ENCODE data around the gene GZMM. TPM values are rescaled to one million over a fixed set of nuclear protein-coding genes. Genes with fewer than 3 reads are reported as not detected.

Gene GZMM
- polyA plus RNA-seq (2013, experiment 1 of 2; ENCODE audit: insufficient read length), result 0.18 TPM
- 0.12 TPM for polyA plus RNA-seq (2013, experiment 2 of 2; ENCODE audit: insufficient read length)

DNA sequence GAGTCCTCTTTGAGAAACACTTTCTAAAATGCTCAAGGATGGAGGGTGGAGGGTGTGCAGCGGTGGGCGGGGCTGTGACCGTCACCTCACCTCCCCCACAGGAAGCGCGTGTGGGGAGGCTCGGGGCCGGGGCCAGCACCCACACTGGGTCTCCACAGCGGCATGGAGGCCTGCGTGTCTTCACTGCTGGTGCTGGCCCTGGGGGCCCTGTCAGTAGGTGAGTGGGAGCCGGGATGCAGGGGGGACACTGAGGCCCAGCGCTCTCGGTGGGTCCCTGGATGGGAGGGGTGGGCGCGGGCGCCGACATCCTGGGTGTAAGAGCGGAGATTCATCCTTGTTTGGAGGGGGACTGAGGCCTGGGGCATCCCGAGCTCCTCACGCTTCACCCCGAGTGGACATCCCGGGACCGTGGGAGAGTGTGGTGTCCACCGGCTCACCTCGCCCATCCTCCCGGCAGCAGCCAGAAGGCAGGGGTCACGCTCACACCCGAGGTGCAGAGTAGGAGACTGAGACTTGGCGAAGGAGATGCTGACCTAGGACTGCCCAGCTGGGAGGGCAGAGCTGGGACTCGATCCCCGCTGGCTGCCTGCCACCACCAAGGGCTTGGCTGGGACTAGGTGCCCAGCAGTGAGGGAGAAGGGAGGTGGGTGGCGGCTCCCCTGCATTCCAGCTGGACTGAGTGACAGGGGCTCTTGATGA is at the start of gene GZMM:
GZMM (plus strand) TSS at position 144 of the 699 bp plus-strand sequence; CDS start at position 163, 19 bp downstream.
- no peak for DNase-seq

DNA sequence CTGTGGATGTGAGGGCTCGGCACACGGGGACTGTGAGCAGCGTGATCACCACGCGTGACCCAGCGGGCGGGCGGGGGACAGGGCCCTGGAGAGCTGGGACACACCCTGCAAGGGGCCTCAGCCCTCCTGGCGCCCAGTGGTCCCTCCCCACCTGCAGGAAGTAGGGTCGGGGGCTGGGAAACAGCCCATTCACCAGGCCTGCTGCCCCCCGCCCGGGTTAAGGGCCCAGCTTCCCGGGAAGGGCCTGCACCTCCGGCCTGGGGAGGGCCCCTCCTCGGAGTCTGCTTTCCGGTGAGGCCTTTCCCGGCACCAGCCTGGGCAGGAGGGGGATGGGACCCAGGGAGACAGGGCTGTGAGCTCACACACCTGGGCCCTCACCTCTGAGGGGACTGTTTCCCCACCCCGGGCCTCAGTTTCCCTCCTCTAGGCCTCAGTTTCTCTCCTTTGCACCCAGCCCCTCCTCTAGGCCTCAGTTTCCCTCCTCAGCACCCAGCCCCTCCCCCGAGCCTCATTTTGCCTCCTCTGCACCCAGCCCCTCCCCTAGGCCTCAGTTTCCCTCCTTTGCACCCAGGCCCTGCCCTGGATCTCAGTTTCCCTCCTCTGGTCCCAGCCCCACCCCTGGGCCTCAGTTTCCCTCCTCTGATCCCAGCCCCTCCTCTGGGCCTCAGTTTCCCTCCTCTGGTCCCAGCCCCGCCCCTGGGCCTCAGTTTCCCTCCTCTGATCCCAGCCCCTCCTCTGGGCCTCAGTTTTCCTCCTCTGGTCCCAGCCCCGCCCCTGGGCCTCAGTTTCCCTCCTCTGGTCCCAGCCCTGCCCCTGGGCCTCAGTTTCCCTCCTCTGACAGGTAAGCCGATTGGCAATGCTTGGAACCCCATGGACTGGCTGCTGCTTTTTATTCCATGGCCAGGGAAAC is 49.4 kb upstream of the GZMM start:
- no peak for DNase-seq

DNA sequence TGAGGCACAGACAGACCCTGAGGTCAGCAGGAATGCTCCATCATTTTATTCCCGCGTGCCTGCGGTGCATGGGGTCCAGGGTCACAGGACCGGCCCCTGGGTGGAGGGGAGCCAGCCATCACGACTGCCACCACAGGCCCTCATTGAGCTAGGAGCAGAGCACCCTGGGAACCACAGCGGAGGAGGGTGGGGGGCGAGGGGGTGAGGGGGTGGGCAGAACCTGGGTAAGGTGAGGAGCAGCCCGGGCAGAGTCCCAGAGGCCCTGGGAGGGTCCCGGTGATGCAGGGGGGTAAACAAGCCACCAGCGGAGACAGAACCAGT is 48.8 kb upstream of the GZMM start:
- no peak for DNase-seq

DNA sequence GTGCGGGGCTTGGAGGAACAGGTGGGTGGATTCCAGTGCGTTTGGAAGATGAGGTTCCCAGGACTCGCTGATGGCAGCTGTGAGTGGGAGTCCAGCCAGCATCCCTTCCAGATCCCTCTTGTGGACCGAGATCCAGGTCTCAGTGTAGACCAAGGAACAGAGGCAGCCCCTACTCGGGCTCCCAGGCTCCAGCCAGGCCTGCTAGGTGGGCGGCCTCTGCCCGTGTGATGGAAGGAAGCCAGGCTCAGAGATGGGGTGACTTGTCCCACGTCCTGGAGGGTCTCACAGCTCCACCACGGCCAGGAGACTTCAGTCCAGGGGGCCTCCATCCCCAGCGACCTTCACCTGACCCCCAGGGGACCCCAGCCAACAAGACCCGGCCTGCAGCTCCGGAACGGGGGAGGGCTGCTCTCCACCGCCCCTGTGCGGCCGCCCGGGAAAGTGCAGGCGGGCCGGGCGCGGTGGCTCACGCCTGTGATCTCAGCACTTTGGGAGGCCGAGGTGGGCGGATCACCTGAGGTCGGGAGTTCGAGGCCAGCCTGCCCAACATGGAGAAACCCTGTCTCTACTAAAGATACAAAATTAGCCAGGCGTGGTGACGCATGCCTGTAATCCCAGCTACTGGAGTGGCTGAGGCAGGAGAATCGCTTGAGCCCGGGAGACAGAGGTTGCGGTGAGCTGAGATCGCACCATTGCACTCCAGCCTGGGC is 48.3 kb upstream of the GZMM start:
- peak; percentile 31 for DNase-seq

DNA sequence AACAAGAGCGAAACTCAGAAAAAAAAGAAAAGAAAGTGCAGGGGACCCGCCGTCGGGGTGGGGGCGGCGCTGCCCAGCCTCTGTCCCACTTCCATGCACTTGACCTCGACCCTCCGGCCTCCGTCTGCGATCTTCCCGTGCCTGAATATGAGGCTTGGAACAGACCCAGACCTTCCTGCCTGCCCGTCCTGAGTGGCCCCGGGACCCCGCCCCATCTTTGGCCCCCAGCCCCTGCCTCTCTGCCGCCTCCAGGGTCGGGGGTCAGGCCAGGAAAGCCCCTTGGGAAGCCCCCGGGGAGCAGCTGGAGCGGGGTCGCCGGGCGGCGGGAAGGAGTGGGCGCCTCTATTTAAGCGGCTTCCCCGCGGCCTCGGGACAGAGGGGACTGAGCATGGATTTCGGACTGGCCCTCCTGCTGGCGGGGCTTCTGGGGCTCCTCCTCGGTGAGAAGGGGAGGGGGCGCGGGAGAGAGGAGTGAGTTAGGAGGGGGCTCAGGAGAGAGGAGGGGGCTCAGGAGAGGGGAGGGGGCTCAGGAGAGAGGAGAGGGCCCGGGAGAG is 47.7 kb upstream of the GZMM start, which contains the start of gene MADCAM1:
MADCAM1 (plus strand) TSS at position 375 of the 554 bp plus-strand sequence; CDS start at position 389, 14 bp downstream.
- DNase-seq, result no peak

DNA sequence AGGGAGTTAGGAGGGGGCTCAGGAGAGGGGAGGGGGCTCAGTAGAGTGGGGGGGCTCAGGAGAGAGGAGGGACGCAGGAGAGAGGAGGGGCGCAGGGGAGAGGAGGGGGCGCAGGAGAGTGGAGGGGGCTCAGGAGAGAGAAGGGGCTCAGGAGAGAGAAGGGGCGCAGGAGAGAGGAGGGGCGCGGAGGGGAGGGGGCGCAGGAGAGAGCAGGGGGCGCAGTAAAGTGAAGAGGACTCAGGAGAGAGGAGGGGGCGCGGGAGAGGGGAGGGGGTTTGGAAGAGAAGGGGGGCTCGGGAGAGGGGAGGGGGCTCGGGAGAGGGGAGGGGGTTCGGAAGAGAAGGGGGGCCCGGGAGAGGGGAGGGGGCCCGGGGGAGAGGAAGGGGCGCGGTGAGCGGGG is 46.9 kb upstream of the GZMM start:
- no peak for DNase-seq

DNA sequence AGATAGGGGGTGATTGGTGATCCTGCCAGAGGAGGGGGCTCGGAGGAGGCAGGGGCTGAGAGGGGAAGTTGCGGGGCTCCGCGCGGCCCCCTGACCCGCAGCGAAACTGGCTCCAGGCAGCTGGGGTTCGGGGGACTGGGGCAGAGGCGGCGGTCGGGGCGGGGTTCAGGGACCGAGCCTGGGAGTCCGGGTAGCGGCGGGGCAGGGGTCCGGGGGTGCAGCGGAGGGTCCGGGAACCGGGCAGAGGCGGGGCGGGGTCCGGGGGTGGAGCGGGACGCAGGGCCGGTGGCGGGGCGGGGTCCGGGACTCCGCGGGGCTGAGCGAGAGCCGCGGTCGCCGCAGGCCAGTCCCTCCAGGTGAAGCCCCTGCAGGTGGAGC is 46.4 kb upstream of the GZMM start:
- no peak for DNase-seq

DNA sequence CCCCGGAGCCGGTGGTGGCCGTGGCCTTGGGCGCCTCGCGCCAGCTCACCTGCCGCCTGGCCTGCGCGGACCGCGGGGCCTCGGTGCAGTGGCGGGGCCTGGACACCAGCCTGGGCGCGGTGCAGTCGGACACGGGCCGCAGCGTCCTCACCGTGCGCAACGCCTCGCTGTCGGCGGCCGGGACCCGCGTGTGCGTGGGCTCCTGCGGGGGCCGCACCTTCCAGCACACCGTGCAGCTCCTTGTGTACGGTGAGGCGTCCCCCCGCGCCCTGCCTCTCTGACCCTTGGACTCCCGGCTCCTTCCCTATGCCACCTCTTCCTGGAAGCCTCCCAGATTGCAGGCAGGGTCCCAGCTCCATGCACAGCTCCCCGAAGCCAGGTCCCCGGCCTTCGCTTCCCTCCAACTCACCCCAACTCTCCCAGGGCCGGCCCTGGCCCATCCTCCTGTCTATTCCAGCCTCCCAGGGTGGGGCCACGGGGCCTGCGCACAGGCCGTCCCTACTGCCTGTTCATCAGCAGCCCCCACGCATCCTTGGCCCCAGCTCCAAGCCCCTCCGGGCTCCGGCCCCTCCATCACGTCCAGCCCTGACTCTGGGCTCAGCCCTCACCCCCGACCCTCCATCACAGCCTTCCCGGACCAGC is 45.9 kb upstream of the GZMM start:
- DNase-seq, result no peak

DNA sequence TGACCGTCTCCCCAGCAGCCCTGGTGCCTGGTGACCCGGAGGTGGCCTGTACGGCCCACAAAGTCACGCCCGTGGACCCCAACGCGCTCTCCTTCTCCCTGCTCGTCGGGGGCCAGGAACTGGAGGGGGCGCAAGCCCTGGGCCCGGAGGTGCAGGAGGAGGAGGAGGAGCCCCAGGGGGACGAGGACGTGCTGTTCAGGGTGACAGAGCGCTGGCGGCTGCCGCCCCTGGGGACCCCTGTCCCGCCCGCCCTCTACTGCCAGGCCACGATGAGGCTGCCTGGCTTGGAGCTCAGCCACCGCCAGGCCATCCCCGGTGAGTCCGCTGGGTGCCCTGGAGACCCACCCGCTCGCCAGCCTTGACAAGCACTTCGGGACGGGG is 45.4 kb upstream of the GZMM start:
- DNase-seq, result no peak

DNA sequence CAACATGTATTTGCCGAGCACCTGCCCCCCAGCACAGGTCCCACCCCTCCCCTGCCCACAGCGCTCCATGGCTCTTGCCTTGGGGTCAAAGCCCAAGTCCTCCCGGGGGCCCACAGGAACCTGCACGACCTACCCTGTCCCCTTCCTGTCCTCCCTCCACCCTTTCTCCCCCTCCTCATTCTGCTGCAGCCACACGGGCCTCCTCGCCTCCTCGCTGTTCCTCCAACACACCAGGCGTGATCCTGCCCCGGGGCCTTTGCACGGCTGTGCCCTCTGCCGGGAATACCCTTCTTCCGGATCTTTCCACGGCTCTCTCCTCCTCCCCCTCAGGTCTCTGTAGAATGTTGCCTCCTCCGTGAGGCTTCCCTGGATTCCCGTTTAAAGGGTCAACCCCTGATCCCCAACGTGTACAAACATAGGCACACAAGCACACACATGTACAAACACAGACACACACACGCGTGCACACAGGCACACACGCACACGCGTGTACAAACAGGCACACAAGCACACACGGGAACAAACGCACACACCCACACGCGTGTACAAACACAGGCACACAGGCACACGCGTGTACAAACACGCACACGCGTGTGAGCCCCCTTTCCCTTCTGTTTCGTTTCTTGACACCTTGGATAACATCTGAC is 44.8 kb upstream of the GZMM start:
- no peak for DNase-seq

DNA sequence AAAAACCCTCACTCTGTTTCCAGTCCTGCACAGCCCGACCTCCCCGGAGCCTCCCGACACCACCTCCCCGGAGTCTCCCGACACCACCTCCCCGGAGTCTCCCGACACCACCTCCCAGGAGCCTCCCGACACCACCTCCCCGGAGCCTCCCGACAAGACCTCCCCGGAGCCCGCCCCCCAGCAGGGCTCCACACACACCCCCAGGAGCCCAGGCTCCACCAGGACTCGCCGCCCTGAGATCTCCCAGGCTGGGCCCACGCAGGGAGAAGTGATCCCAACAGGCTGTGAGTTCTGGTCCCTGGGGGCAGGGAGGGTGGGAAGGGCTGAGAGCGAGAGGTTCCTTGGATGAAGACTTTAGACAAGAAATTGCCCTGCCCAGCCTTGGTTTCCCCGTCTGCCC is 42.2 kb upstream of the GZMM start:
- no peak for DNase-seq

DNA sequence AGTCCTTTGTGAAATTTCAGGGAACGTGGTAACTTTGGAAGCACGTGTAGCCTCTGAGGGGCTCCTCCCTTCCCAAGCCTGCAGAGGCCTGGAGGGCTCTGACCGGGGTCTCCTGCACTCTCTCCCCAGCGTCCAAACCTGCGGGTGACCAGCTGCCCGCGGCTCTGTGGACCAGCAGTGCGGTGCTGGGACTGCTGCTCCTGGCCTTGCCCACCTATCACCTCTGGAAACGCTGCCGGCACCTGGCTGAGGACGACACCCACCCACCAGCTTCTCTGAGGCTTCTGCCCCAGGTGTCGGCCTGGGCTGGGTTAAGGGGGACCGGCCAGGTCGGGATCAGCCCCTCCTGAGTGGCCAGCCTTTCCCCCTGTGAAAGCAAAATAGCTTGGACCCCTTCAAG is 39.2 kb upstream of the GZMM start:
- DNase-seq, result no peak

DNA sequence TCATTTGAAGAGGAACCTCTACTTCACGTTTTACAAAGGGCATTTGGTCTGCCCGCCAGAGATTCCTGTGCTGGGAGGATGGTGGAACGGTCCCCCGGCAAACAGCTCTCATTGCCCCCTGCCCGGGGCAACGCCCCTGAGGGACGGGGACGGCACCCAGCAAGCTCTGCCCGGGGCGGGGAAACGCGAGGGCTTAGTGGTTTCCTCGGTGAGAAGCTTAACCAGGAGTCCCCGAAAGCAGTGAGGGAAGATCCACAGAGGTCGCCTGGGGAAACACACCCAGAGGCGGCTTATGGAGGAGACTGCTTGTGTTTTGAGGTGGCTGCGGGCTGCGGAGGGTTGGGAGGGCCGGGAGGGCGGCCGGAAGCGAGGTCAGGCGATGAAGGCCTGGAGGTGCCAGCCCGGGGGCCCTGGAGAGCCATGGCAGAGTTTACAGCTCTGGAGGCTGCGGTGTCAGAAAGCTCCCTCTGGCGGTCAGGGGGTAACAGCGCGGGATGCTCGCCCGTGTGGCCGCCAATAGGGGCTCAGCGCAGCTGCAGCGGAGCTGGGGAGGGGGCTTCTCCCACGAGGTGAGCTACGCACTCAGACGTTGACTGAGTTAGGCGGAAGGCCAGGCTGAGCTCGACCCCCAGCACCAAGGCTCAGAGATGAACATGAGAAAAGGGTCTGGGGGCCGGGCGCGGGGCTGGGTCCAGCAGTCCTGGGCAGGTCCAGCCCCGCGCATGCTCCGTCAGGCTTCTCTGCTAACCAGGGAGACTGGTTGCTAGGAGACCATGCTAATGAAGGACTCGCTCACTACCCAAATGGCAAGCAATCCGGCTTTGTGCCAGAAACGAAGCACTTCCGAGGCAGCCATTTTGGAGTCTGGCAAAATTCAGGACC is 37.2 kb upstream of the GZMM start:
- DNase-seq, result peak; percentile 100

DNA sequence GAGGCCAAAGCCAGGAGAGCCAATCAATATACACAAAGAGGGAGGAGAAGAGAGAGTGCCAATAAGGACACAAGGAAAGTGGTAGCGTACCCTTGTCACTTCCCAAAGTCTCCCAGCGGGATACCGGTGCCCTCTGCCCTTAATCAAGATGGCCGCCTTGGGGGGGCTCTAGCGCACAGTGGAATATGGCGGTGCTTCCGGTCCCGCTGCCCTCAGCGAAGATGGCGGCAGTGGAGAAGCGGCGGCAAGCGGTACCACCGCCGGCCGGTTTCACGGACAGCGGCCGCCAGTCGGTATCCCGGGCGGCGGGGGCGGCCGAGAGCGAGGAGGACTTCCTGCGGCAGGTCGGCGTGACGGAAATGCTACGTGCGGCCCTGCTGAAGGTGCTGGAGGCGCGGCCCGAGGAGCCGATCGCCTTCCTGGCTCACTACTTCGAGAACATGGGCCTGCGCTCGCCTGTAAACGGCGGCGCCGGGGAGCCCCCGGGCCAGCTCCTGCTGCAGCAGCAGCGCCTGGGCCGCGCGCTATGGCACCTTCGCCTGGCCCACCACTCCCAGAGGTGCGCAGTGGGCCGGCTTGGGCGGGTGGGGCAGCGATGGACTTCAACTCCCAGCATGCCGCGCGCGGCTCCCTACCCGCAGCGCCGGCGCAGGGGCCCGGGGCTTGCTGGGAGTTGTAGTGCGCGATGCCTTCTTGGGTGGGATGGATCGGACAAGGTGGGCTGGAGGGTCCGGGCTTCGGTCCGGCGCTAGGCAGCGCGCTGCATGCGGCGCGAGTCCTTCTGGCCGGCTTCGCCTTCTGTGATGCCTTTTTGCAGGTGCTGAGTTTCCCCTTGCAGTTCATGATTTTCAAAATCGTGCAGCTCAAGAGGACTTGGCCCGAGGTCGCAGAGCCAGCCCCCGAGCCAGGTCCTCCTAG is 36.3 kb upstream of the GZMM start, which contains the start of gene TPGS1:
TPGS1 (plus strand) TSS at position 212 of the 918 bp plus-strand sequence; CDS start at position 222, 10 bp downstream.
- peak; percentile 68 for DNase-seq

DNA sequence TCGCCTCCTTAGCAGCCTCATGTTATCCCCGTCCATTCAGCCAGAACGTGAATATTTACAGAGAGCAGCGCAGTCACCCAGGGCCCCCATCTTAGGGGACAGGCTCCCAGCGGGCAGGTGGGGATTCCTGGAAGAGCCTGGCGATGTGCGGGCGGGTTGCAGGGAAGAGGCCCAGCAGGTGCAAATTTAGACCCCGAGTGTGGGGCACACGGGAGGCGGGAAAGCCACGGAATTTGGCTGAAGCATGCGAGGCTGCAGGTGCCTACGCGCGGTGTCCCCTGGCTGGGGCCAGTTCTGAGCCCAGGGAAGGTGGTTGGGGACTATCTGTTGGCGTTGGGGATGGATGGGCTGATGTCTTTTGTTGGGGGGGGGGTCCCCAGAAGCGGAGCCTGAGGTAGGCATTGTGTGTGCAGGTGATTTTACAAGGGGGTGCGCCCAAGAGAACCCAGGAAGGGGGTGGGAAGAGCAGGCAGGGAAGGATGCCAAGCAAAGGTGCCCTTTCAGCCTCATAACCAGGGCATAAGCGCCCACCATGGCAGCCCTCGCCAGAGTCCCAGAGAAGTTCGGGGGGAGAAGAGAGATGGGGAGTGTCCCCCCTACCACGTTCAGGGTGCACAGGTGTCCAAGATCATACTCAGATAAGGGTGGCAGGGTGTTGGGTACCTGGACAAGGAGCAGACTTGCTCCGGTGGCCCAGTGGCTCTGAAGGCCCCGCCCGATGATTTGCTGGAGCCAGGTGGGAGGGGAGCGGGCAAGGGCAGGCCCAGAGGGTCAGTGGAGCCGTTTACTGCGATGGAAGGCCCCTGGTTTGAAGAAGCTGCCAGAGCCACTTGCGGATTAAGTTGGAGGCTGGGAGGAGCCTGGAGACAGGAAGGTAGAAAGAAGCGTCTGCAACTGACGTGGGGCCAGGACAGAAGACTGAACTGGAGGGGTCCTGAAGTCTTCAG is 35.4 kb upstream of the GZMM start:
- DNase-seq, result no peak

DNA sequence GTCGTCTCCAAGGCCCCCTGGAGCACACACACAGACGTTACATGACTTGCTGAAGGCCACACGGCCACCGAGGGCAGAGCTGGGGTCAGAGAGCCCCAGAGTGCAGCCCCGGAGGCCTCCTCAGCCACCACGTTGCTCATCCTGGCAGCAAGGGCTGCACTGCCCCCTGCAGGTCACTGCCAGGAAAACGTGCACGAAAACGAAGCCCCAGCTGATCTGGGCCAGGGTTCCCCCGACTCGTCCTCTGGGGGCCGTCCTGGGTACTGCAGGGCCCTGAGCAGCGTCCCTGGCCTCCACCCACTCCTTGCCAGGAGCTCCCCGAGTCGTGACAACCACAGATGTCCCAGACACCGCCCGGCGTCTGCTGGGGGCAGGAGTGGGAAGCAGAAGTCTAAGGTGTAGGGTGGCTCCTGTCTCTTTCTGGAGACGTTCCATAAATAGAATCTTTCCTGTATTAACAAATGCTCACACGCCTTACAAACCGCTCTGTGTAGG is 33.2 kb upstream of the GZMM start:
- DNase-seq, result peak; percentile 87

DNA sequence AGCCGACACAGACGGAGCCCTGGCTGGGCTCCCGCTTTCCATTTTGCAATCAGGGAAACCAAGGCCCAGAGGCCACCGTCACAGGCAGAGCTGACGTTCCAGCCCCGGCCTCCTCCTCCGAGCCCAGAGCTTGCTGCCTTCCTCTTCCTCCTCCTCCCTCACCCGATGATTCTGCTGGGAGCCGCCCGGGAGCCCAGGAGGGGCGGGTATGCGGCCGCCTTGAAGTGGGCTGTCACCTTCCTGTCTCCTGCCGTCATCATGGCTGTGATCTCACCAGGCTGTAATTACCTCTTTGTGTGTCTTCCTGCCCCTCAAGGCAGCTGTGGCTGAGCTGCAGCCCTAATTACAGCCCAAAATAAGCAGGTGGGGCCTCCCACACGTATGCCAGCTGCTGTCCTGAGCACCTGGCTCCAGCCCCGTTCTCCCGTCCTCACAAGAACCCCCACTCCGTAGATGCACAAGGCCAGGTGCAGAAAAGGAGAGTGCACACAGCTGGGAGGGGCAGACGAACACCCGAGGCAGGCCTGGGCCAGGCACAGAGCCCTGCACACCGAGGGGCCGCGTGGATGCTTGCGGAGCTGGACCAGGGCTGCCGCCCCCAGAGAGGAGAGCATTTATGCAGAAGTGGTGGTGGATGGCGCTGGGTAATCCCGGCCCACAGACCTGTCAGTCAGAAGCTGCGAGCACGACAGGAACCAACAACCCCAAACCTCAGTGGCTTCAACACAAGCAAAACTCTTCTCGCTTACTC is 32.6 kb upstream of the GZMM start:
- peak; percentile 76 for DNase-seq

Data from fibroblast of skin of abdomen (primary cell).